Keratinocyte (primary cell): ENCODE measurements around the gene NKX3-2. TPM values are rescaled to one million over a fixed set of nuclear protein-coding genes. Genes with fewer than 3 reads are reported as not detected.

Experiments
- DNase-seq: peaks from one replicate; pipeline ENCODE4 v3.0.0-alpha.2; 2011; ENCODE audit warnings: low read depth, missing footprints, low spot score
- FAIRE-seq: peaks from 2 replicates; lab custom pipeline; 2011; peaks lifted over from hg19 to GRCh38; lab: Jason Lieb, UNC
- H2AFZ ChIP-seq: 2 replicates; pipeline ENCODE4 v1.6.0; 2012; ENCODE audit warnings: low read length, control low read depth, inconsistent platforms; ENCODE audit not compliant: control insufficient read depth
- H3K27ac ChIP-seq: 2 replicates; pipeline ENCODE4 v1.5.1; 2011; ENCODE audit warnings: low read length; ENCODE audit not compliant: control insufficient read depth, insufficient read depth
- H3K27me3 ChIP-seq: 3 replicates; pipeline ENCODE4 v1.6.0; 2011; ENCODE audit warnings: low read length; ENCODE audit not compliant: control insufficient read depth, insufficient read depth; ENCODE audit errors: extremely low read depth
- H3K36me3 ChIP-seq, 2 experiments: 2 replicates in 1 of 2; 3 replicates in 1 of 2; pipeline ENCODE4 v1.5.1; 2011; ENCODE audit warnings: low read length in 2 of 2, mild to moderate bottlenecking in 1 of 2; ENCODE audit not compliant: control insufficient read depth in 2 of 2, insufficient read depth in 2 of 2; ENCODE audit errors: extremely low read depth in 1 of 2
- H3K4me1 ChIP-seq: 3 replicates; pipeline ENCODE4 v1.5.1; 2011; ENCODE audit warnings: low read length; ENCODE audit not compliant: control insufficient read depth, insufficient read depth; ENCODE audit errors: extremely low read depth
- H3K4me2 ChIP-seq: 3 replicates; pipeline ENCODE4 v1.6.0; 2011; ENCODE audit warnings: low read depth, low read length; ENCODE audit not compliant: control insufficient read depth, insufficient read depth; ENCODE audit errors: extremely low read depth
- H3K4me3 ChIP-seq, 3 experiments: fragments of 200-600 bp in 1 of 3; sonication (generic) in 1 of 3; 2 replicates in 2 of 3; 3 replicates in 1 of 3; pipeline ENCODE4 v1.5.1; 2011 to 2016; ENCODE audit warnings: low read length in 3 of 3, mild to moderate bottlenecking in 3 of 3, control low read depth in 2 of 3, inconsistent platforms in 1 of 3, low read depth in 1 of 3, mixed read lengths in 1 of 3, mixed run types in 1 of 3, moderate library complexity in 1 of 3; ENCODE audit not compliant: control insufficient read depth in 2 of 3, insufficient read depth in 2 of 3; ENCODE audit errors: extremely low read depth in 1 of 3
- H3K79me2 ChIP-seq: 2 replicates; pipeline ENCODE4 v1.6.0; 2012; ENCODE audit warnings: low read length; ENCODE audit not compliant: control insufficient read depth, insufficient read depth
- H3K9ac ChIP-seq: 3 replicates; pipeline ENCODE4 v1.6.0; 2011; ENCODE audit warnings: low read length; ENCODE audit not compliant: control insufficient read depth, insufficient read depth; ENCODE audit errors: extremely low read depth
- H3K9me1 ChIP-seq: 3 replicates; pipeline ENCODE4 v1.6.0; 2011; ENCODE audit warnings: low read length; ENCODE audit not compliant: control insufficient read depth, insufficient read depth; ENCODE audit errors: extremely low read depth
- H3K9me3 ChIP-seq: 2 replicates; pipeline ENCODE4 v1.5.1; 2012; ENCODE audit warnings: low read depth, low read length; ENCODE audit not compliant: control insufficient read depth
- H4K20me1 ChIP-seq: 3 replicates; pipeline ENCODE4 v1.6.0; 2011; ENCODE audit warnings: low read length; ENCODE audit not compliant: control insufficient read depth, insufficient read depth; ENCODE audit errors: extremely low read depth
- CTCF ChIP-seq, 3 experiments: IDR thresholded peaks in 1 of 3; conservative IDR thresholded peaks in 1 of 3; optimal IDR thresholded peaks in 1 of 3; 2 replicates in 2 of 3; 3 replicates in 1 of 3; pipeline versions ENCODE3 to v1.5.1; 2011; ENCODE audit warnings: low read length in 3 of 3, mild to moderate bottlenecking in 3 of 3, moderate library complexity in 2 of 3, control low read depth in 1 of 3, inconsistent platforms in 1 of 3; ENCODE audit not compliant: insufficient read depth in 2 of 3; ENCODE audit errors: extremely low read depth in 1 of 3
- EZH2 ChIP-seq: IDR thresholded peaks from one replicate; pipeline ENCODE4 v1.6.1; 2012; ENCODE audit warnings: inconsistent platforms, mild to moderate bottlenecking, low read length, moderate library complexity
- dilution Hi-C: fragments of 300-500 bp; cut with MboI; formaldehyde crosslinking; loops from one replicate; pipeline ENCODE4 v1.7.0; 2020; ENCODE audit warnings: low sequenced_read_pairs; ENCODE audit not compliant: extremely low pct_ligation_motif_present
- polyA plus RNA-seq, 5 experiments: library from polyadenylated mRNA; depleted of rRNA in 3 of 5; stranded (reverse) in 3 of 5; stranded (forward) in 1 of 5; unstranded in 1 of 5; fragments of >200 nt; gene quantifications; 1 replicate in 1 of 5; 2 replicates in 3 of 5; 3 replicates in 1 of 5; pipeline versions ENCODE4 v1.2.1 to v1.2.3, GENCODE V29; 2011 to 2012; ENCODE audit warnings: missing spikeins in 2 of 5, low read depth in 1 of 5, low replicate concordance in 1 of 5

NKX3-2 gene
- polyA plus RNA-seq, 1 donor (not counting 4 experiments of a cell fraction or from before 2014, with no cell fraction given) = 0.04 TPM

- Histone ChIP-seq H3K4me2 (no peak overlapping the region), H3K4me1 (peaks cover 3% of the 10 kb centered on the region), H3K4me3 (no peak overlapping the region), H3K9ac (no peak overlapping the region), H4K20me1 (no peaks in the 10 kb centered on the region), H3K79me2 (no peaks in the 10 kb centered on the region), H3K9me3 (peaks cover 11% of the 10 kb centered on the region), H3K9me1 (no peaks in the 10 kb centered on the region), H2AFZ (no peak overlapping the region), H3K27ac (no peak overlapping the region), H3K27me3 (peaks cover 99% of the 10 kb centered on the region), H3K36me3 (no peaks in the 10 kb centered on the region)
- DNase-seq = no peak
- FAIRE-seq = no peak
- TF ChIP-seq EZH2 (no peak), CTCF (optimal IDR thresholded peaks at IDR 0.05 in 1 of 3, IDR thresholded peaks at IDR 0.05 in 1 of 3, conservative IDR thresholded peaks at IDR 0.05 in 1 of 3; ENCODE audit: extremely low read depth in 1 of 3, insufficient read depth in 2 of 3, low read length in 3 of 3) (no peak)
- dilution Hi-C loops = no loop called here
Measured at GRCh38 chr4:13526658-13527057, 17.6 kb downstream of the NKX3-2 start.

- FAIRE-seq = no peak
- Histone ChIP-seq H3K27ac (no peak overlapping the region), H3K4me2 (no peak overlapping the region), H3K4me1 (peaks cover 3% of the 10 kb centered on the region), H4K20me1 (no peaks in the 10 kb centered on the region), H3K27me3 (peaks cover 96% of the 10 kb centered on the region), H3K9ac (no peak overlapping the region), H3K9me1 (no peaks in the 10 kb centered on the region), H3K9me3 (peaks cover 11% of the 10 kb centered on the region), H3K4me3 (no peak overlapping the region), H3K79me2 (no peaks in the 10 kb centered on the region), H2AFZ (no peak overlapping the region), H3K36me3 (no peaks in the 10 kb centered on the region)
- dilution Hi-C loops = no loop called here
- no peak for DNase-seq
- peak; percentile 25 for TF ChIP-seq EZH2
- TF ChIP-seq CTCF (optimal IDR thresholded peaks at IDR 0.05 in 1 of 3, IDR thresholded peaks at IDR 0.05 in 1 of 3, conservative IDR thresholded peaks at IDR 0.05 in 1 of 3; ENCODE audit: extremely low read depth in 1 of 3, insufficient read depth in 2 of 3, low read length in 3 of 3) = no peak
Measured at GRCh38 chr4:13525606-13526281, 18.6 kb downstream of the NKX3-2 start.
